ENCODE data around the gene SEZ6L. TPM values are rescaled to one million over a fixed set of nuclear protein-coding genes. Genes with fewer than 3 reads are reported as not detected.

The SEZ6L gene
- total RNA-seq, 2 experiments from 2014 or later: 0.05 TPM; not detected in 1

DNA sequence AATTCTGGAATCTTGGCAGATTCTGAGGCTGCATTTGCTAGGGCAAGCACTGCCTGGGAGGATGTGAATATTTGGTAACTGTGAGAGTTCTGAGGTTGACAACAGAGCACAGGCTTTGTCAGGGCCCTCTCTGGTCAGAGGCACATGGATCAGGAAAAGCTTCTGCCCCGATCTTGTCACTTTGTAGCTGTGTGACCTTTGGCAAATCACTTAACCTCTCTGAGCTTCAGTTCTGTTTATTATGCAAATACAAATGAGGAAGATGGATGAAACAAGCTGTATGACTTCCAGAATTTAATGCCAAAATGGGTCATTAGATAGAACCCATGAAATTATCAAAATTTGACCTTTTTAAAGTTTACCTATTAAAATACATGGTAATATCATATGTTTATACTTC lies 94.9 kb downstream of the SEZ6L start:
- no peaks in the 10 kb centered on the region for H3K4me1 Mint-ChIP-seq (ENCODE audit: low read depth)
- DNase-seq (no peak), ATAC-seq (ENCODE audit: poor library complexity) (no peak)
- TF ChIP-seq CTCF (IDR thresholded peaks at IDR 0.05): no peak
- Histone ChIP-seq H3K27me3 (ENCODE audit: control insufficient read depth in 1 of 2, insufficient read depth in 2 of 2, low read length in 2 of 2) (peaks cover 6 to 8% of the 10 kb centered on the region in 2 experiments), H3K36me3 (ENCODE audit: insufficient read depth, low read length) (no peaks in the 10 kb centered on the region), H3K9me3 (ENCODE audit: control insufficient read depth in 1 of 2, insufficient read depth in 1 of 2, low read length in 2 of 2) (no peaks in the 10 kb centered on the region), H3K4me1 (ENCODE audit: insufficient read depth, low read length) (no peaks in the 10 kb centered on the region), H3K27ac (ENCODE audit: low read depth in 1 of 2, low read length in 2 of 2) (no peak overlapping the region), H3K4me3 (ENCODE audit: low read length) (no peak overlapping the region)
- H3K27ac Mint-ChIP-seq: no peak overlapping the region
- intact Hi-C loops (cut with DNase I, micrococcal nuclease): no loop called here
- H3K36me3 Mint-ChIP-seq (ENCODE audit: low read depth): no peaks in the 10 kb centered on the region
- H3K27me3 Mint-ChIP-seq: peaks cover 54% of the 10 kb centered on the region
- H3K4me3 Mint-ChIP-seq: no peak overlapping the region
- ChIA-PET POLR2A (no interaction called here), CTCF (no interaction called here)
- peaks cover 2% of the 10 kb centered on the region for H3K9me3 Mint-ChIP-seq

- POLR2A ChIA-PET: no interaction called here
- ATAC-seq (ENCODE audit: poor library complexity) (no peak), DNase-seq (no peak)
- intact Hi-C loops (cut with DNase I, micrococcal nuclease): no loop called here
- Mint-ChIP-seq H3K9me3 (peaks cover 2% of the 10 kb centered on the region), H3K27me3 (peaks cover 54% of the 10 kb centered on the region), H3K27ac (no peak overlapping the region), H3K4me3 (no peak overlapping the region), H3K36me3 (ENCODE audit: low read depth) (no peaks in the 10 kb centered on the region), H3K4me1 (ENCODE audit: low read depth) (no peaks in the 10 kb centered on the region)
- no peak for TF ChIP-seq CTCF (IDR thresholded peaks at IDR 0.05)
- CTCF ChIA-PET: no interaction called here
- Histone ChIP-seq H3K9me3 (ENCODE audit: control insufficient read depth in 1 of 2, insufficient read depth in 1 of 2, low read length in 2 of 2) (no peaks in the 10 kb centered on the region), H3K4me3 (ENCODE audit: low read length) (no peak overlapping the region), H3K36me3 (ENCODE audit: insufficient read depth, low read length) (no peaks in the 10 kb centered on the region), H3K27ac (ENCODE audit: low read depth in 1 of 2, low read length in 2 of 2) (no peak overlapping the region), H3K27me3 (ENCODE audit: control insufficient read depth in 1 of 2, insufficient read depth in 2 of 2, low read length in 2 of 2) (peaks cover 6 to 8% of the 10 kb centered on the region in 2 experiments), H3K4me1 (ENCODE audit: insufficient read depth, low read length) (no peaks in the 10 kb centered on the region)
Observed at GRCh38 chr22:26265281-26265680, 96.0 kb downstream of the SEZ6L start.

GRCh38 chr22:26265909-26266308 lies 96.6 kb downstream of the SEZ6L start:
- H3K27ac ChIP-seq (ENCODE audit: low read depth in 1 of 2, low read length in 2 of 2): no peak overlapping the region
- no peak overlapping the region for H3K27ac Mint-ChIP-seq
- TF ChIP-seq CTCF (IDR thresholded peaks at IDR 0.05): no peak
- POLR2A ChIA-PET: no interaction called here
- H3K9me3 ChIP-seq (ENCODE audit: control insufficient read depth in 1 of 2, insufficient read depth in 1 of 2, low read length in 2 of 2): no peaks in the 10 kb centered on the region
- peaks cover 48% of the 10 kb centered on the region for H3K27me3 Mint-ChIP-seq
- H3K4me1 ChIP-seq (ENCODE audit: insufficient read depth, low read length): no peaks in the 10 kb centered on the region
- H3K36me3 ChIP-seq (ENCODE audit: insufficient read depth, low read length): no peaks in the 10 kb centered on the region
- no peaks in the 10 kb centered on the region for H3K9me3 Mint-ChIP-seq
- DNase-seq: no peak
- H3K4me3 Mint-ChIP-seq: no peak overlapping the region
- peaks cover 6 to 8% of the 10 kb centered on the region in 2 experiments for H3K27me3 ChIP-seq (ENCODE audit: control insufficient read depth in 1 of 2, insufficient read depth in 2 of 2, low read length in 2 of 2)
- no peak for ATAC-seq (ENCODE audit: poor library complexity)
- no peak overlapping the region for H3K4me3 ChIP-seq (ENCODE audit: low read length)
- no peaks in the 10 kb centered on the region for H3K4me1 Mint-ChIP-seq (ENCODE audit: low read depth)
- H3K36me3 Mint-ChIP-seq (ENCODE audit: low read depth): no peaks in the 10 kb centered on the region
- CTCF ChIA-PET: no interaction called here
- intact Hi-C loops (cut with DNase I, micrococcal nuclease): no loop called here

Measured in CD4-positive, alpha-beta T cell (primary cell).